AG09319 (cell line): ENCODE results near the gene HARS2.
A peak's percentile ranks its signal among the peaks of the same experiment; 100 is the strongest.
"Not testable (repeated sequence)": the region's sequence is repeated elsewhere in the genome, so short reads cannot be mapped to it uniquely, and the experiment has no call there.

ENCODE experiments used
- DNase-seq: peaks from one replicate; pipeline ENCODE4 v3.0.0-alpha.2; 2010; ENCODE audit warnings: low read depth; ENCODE audit errors: extremely low read depth
- CTCF ChIP-seq: IDR thresholded peaks from 2 replicates; pipeline ENCODE4 v1.5.1; 2011; ENCODE audit warnings: low read depth, mild to moderate bottlenecking, inconsistent platforms, low read length, moderate library complexity

The HARS2 gene

DNA sequence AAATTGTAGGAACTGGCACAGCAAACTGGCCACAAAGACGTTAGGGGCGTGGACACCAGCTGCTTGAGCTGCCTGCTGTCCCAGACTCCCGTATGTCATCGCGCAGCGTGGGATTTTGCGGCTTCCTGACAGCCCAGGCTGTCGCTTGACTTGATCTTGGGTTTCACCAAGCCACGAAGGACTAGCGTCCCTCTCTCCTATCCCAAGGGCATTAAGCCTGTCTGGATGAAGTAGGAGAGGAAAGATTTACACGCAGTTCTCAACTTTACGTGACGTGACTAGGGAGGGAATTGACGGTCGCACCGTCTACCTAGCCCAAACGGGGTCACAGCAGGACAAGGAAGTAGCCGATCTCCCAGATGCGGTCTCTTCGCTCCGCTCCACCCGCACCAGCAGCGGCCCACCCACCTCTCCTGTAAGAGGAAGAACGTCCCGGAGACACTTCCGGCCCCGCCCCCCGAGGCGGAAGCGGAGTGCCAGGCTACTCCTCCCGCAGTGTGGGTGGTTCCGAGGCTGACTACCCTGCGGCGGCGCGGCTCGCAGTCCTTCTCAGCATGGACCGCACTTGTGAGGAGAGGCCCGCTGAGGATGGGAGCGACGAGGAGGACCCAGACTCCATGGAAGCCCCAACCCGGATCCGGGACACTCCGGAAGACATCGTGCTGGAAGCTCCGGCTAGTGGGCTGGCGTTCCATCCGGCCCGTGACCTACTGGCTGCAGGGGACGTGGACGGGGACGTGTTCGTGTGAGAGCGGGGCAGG is 26.7 kb upstream of the HARS2 start, which contains the start of gene WDR55:
Gene WDR55, plus strand, starts transcription at position 546 of the 761 bp plus-strand sequence. Its CDS starts 9 bp downstream, at position 555.
- no peak for TF ChIP-seq CTCF
- peak; percentile 62 for DNase-seq

DNA sequence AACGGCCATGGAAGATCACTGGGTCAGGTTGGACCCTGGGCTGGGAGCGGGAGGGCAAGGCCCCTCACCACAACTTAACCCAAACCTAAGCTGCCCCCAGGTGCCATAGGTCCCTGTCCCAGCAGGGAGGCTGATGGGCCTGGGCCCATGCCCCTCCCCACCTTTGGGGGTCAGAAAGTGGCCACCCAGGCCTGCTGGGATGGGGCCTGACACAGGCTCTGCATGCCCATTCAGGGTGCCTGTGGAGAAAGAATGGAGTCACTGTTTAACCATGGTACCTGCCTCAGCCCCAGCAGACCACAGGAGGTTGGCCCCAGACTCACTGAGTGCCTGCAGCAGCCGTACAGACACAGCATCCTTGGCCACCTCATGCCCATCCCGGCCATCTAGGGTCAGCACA is 20.2 kb upstream of the HARS2 start:
- DNase-seq = not testable (repeated sequence)

DNA sequence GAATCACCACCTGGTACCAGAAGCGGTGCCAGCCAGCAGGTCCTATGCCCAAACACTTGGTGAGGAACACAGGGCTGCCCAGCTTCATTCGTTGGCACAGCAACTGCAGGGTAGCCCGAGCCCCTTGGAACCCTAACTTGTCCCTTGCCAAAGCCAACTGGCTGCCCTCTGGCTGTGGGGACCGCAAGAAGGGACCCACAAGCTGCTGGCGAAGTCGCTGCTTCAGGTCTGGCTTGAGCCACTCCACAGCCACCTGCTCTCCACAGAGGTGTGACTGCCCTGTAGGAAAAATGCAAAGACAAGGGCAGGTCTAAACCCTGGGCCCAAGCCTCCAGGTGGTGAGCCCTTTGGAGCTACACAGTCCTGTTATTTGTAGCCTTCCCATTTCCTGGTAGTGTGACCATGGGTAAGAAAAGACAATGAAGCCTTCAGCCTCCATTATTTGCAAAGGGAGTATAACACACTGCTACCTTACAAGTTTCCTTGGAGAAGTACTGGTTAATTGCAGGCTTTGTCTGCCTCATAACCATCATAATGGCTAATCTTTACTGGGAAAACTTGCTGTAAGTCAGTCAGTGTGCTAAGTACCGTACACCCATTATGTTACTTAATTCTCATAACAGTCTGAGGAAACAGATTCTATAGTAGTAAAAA is 19.7 kb upstream of the HARS2 start:
- no peak for TF ChIP-seq CTCF
- no peak for DNase-seq

DNA sequence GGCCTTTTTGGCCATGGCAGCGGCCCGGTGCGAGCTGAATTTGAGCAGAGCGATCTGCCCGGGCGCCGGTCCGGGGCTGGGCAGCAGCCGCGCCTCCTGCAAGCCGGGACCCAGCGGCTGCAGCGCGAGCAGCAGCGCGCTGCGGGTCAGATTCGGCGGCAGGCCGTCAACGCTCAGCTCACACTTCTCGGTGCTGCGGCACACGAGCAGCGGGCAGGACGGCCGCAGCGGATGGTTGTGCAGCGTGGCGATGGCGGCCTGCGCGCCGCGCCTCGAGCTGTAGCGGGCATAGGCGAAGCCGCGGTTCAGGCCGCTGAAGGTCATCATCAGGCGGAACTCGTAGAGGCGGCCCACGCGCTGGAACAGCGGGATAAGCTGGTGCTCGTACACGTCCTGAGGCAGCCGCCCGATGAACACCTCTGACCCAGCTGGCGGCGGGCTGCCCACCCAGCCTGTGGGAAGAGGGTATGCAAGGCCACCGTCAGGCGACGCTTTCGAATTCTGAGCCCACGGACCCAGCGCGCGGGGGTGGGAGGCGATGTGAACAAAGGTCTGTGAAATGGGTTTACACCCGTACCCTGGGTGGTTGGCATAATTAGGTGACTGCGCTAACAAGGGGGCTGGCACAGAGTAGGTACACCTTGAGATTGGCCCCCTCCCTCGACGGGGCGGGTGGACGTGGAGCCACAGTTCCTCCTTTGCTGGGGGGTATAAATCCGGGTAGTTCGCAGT is 18.6 kb upstream of the HARS2 start:
- no peak for TF ChIP-seq CTCF
- DNase-seq = no peak

GRCh38 chr5:140673187-140673976 is 17.9 kb upstream of the HARS2 start, which contains the start of gene DND1:
DND1 (minus strand) TSS chr5:140673576; CDS start chr5:140673542, 34 bp downstream.
- DNase-seq = no peak
- no peak for TF ChIP-seq CTCF

DNA sequence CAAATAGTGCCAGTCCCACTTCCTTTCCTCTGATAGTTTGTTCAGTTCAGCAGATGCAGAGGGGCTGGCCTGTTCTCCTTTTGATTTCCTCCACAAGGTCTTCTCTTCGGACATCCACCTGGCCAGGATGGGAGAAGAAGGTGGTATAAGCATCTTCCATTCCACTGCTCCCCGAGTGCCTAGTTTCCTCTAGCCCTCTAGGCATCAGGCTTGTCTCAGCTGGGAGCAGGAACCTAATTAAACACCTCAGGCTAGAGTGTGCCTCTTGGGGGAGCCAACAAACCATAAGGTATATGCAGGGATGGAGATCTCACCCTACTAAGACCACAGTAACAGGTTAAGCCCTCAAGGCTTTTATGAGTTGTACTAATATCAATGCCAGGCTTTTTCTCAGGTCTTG is 17.0 kb upstream of the HARS2 start:
- no peak for TF ChIP-seq CTCF
- DNase-seq = no peak

DNA sequence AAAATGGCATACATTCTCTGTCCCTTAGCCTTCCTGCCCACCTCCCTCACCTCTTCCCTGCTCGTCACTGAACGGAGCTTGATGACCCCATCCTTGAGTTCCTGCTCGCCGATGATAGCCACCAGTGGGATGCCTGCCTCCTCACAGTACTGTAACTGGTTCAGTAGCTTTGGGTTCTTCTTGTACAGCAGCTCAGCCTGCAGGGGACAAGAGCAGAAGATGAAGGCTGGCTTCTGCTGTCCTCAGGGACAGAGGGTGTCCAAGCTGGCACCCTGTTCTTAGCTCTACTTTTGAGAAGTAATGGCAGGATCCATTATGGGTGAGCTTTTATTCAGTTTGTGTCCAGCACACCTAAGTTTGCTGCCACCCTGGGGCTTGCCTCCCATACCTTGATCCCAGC is 16.6 kb upstream of the HARS2 start:
- TF ChIP-seq CTCF = no peak
- no peak for DNase-seq
